ENCODE data around the gene RAD54L.
A peak's percentile ranks its signal among the peaks of the same experiment; 100 is the strongest.

The RAD54L gene

DNA sequence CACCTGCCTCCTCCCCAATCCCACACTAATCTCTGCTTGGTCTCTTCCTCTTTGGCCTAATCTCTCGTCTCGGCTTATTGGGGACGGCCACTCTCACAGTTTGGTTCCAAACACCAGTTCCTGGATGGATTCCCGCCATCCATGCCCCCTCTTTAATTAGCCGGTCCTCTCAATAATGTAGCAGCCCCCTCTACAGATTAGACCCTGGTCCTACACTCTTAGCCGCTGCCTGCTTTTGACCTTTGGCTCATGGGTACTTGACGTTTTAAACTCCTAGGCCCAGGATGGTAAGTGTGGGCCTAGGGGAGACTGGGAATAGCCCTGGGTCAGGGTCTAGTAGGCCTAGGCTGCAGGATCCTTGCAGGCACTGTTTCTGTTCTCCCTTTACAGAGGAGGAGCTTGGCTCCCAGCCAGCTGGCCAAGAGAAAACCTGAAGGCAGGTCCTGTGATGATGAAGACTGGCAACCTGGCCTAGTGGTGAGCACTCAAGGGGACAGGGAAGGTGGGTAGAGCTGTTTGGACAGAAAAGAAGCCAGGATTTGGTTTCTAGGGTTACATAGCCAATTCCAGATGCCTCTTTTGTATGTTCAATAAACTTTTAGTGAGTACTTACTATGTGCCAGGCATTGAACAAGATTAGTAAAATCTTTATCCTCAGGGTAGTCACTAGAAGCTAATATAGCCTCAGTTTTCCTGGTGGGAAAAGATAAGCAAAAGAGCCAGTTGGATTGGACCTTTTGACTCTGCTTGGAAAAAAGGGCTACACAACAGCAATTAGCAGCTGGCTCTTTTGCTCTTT is 758 bp downstream of the RAD54L start:
- Histone ChIP-seq H3K4me2 (ENCODE audit: low read length) (peak overlapping the region; percentile 91), H3K9ac (ENCODE audit: low read length) (peak overlapping the region; percentile 79), H3K9me3 (ENCODE audit: insufficient read depth, low read length) (no peaks in the 10 kb centered on the region), H3K4me3 (ENCODE audit: low read length) (peak overlapping the region; percentile 95), H2AFZ (ENCODE audit: low read depth, low read length) (no peak overlapping the region), H3K79me2 (ENCODE audit: low read length) (peaks cover 23% of the 10 kb centered on the region), H3K27me3 (ENCODE audit: low read depth, low read length) (no peaks in the 10 kb centered on the region), H3K4me1 (ENCODE audit: low read length) (peaks cover 16% of the 10 kb centered on the region), H3K27ac (ENCODE audit: low read length) (peak overlapping the region; percentile 43), H4K20me1 (ENCODE audit: insufficient read depth, low read length) (no peaks in the 10 kb centered on the region), H3K36me3 (replicated peaks; ENCODE audit: low read depth, low read length) (peaks cover 20% of the 10 kb centered on the region)
- no peak for TF ChIP-seq EZH2phosphoT487 (IDR thresholded peaks at IDR 0.05; ENCODE audit: low read depth)
- TF ChIP-seq, protein P1, sequence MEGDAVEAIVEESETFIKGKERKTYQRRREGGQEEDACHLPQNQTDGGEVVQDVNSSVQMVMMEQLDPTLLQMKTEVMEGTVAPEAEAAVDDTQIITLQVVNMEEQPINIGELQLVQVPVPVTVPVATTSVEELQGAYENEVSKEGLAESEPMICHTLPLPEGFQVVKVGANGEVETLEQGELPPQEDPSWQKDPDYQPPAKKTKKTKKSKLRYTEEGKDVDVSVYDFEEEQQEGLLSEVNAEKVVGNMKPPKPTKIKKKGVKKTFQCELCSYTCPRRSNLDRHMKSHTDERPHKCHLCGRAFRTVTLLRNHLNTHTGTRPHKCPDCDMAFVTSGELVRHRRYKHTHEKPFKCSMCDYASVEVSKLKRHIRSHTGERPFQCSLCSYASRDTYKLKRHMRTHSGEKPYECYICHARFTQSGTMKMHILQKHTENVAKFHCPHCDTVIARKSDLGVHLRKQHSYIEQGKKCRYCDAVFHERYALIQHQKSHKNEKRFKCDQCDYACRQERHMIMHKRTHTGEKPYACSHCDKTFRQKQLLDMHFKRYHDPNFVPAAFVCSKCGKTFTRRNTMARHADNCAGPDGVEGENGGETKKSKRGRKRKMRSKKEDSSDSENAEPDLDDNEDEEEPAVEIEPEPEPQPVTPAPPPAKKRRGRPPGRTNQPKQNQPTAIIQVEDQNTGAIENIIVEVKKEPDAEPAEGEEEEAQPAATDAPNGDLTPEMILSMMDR (IDR thresholded peaks at IDR 0.05; ENCODE audit: low read depth, low read length): peak; percentile 6; the same call in 1 of the 2 replicates

DNA sequence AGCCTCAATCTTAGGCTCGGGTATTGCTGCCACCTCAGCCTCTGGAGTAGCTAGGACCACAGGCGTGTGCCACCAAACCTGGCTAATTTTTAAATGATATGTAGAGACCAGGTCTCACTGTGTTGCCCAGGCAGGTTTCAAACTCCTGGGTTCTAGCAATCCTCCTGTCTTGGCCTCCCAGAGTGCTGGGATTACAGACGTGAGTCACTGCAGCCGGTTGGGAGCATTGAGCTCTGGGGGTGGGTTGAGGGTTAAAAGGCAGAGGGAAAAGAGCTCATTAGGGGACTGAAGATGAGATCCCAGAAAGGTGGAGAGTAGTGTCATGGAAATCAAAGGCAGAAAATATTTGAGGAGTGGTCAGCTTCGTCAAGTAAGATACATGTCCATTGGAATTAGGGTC is 7.1 kb downstream of the RAD54L start:
- Histone ChIP-seq H2AFZ (ENCODE audit: low read depth, low read length) (no peak overlapping the region), H3K27ac (ENCODE audit: low read length) (no peak overlapping the region), H3K4me1 (ENCODE audit: low read length) (no peaks in the 10 kb centered on the region), H4K20me1 (ENCODE audit: insufficient read depth, low read length) (no peaks in the 10 kb centered on the region), H3K27me3 (ENCODE audit: low read depth, low read length) (no peaks in the 10 kb centered on the region), H3K9ac (ENCODE audit: low read length) (no peak overlapping the region), H3K4me2 (ENCODE audit: low read length) (no peak overlapping the region), H3K9me3 (ENCODE audit: insufficient read depth, low read length) (no peaks in the 10 kb centered on the region), H3K36me3 (replicated peaks; ENCODE audit: low read depth, low read length) (peaks cover 14% of the 10 kb centered on the region), H3K4me3 (ENCODE audit: low read length) (no peak overlapping the region), H3K79me2 (ENCODE audit: low read length) (peaks cover 3% of the 10 kb centered on the region; the same call in 1 of the 2 replicates)
- TF ChIP-seq, protein P1 (IDR thresholded peaks at IDR 0.05; ENCODE audit: low read depth, low read length): no peak
- no peak for TF ChIP-seq EZH2phosphoT487 (IDR thresholded peaks at IDR 0.05; ENCODE audit: low read depth)

- H3K79me2 ChIP-seq (ENCODE audit: low read length): no peaks in the 10 kb centered on the region
- H3K4me2 ChIP-seq (ENCODE audit: low read length): no peak overlapping the region
- no peak overlapping the region for H2AFZ ChIP-seq (ENCODE audit: low read depth, low read length)
- no peaks in the 10 kb centered on the region for H3K27me3 ChIP-seq (ENCODE audit: low read depth, low read length)
- H3K9ac ChIP-seq (ENCODE audit: low read length): no peak overlapping the region
- no peaks in the 10 kb centered on the region for H3K4me1 ChIP-seq (ENCODE audit: low read length)
- no peak overlapping the region for H3K27ac ChIP-seq (ENCODE audit: low read length)
- H4K20me1 ChIP-seq (ENCODE audit: insufficient read depth, low read length): no peaks in the 10 kb centered on the region
- TF ChIP-seq, protein P1 (IDR thresholded peaks at IDR 0.05; ENCODE audit: low read depth, low read length): no peak
- peaks cover 9% of the 10 kb centered on the region for H3K36me3 ChIP-seq (replicated peaks; ENCODE audit: low read depth, low read length)
- no peaks in the 10 kb centered on the region for H3K9me3 ChIP-seq (ENCODE audit: insufficient read depth, low read length)
- no peak overlapping the region for H3K4me3 ChIP-seq (ENCODE audit: low read length)
Measured at GRCh38 chr1:46256523-46256922, 9.0 kb downstream of the RAD54L start.

DNA sequence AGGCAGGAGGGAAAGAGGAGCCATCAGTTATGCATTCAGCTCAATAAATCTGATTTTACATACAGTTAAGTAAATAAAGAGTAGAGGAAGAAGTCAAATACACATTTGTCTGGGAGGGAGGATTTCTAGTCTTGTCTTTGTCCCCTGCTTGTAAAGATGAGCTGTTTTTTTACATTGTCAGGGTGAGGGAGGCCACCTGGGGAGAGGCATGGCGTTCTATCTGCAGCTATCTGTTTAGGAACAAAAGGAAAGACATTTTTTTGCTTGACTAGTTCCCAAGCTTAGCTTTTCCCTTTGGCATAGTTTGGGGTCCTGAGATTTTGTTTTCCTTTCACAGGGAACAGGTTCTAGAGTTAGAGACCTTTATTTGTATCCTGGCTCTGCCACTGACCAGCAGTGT is 14.9 kb downstream of the RAD54L start:
- H3K79me2 ChIP-seq (ENCODE audit: low read length): no peaks in the 10 kb centered on the region
- H3K9ac ChIP-seq (ENCODE audit: low read length): no peak overlapping the region
- H2AFZ ChIP-seq (ENCODE audit: low read depth, low read length): no peak overlapping the region
- no peak overlapping the region for H3K27ac ChIP-seq (ENCODE audit: low read length)
- H3K4me3 ChIP-seq (ENCODE audit: low read length): no peak overlapping the region
- no peaks in the 10 kb centered on the region for H3K9me3 ChIP-seq (ENCODE audit: insufficient read depth, low read length)
- peaks cover 13% of the 10 kb centered on the region for H3K36me3 ChIP-seq (replicated peaks; ENCODE audit: low read depth, low read length)
- no peaks in the 10 kb centered on the region for H3K4me1 ChIP-seq (ENCODE audit: low read length)
- TF ChIP-seq, protein P1 (IDR thresholded peaks at IDR 0.05; ENCODE audit: low read depth, low read length): no peak
- TF ChIP-seq EZH2phosphoT487 (IDR thresholded peaks at IDR 0.05; ENCODE audit: low read depth): no peak
- H3K27me3 ChIP-seq (ENCODE audit: low read depth, low read length): no peaks in the 10 kb centered on the region
- no peak overlapping the region for H3K4me2 ChIP-seq (ENCODE audit: low read length)
- no peaks in the 10 kb centered on the region for H4K20me1 ChIP-seq (ENCODE audit: insufficient read depth, low read length)

All from OCI-LY3 (cell line).